Measurements from ENCODE around the gene LRRC74A. TPM values are rescaled to one million over a fixed set of nuclear protein-coding genes. Genes with fewer than 3 reads are reported as not detected.

LRRC74A gene
- total and polyA plus RNA-seq, 8 donors: 0.10 to 0.40 (median 0.34) TPM; not detected in 2

DNA sequence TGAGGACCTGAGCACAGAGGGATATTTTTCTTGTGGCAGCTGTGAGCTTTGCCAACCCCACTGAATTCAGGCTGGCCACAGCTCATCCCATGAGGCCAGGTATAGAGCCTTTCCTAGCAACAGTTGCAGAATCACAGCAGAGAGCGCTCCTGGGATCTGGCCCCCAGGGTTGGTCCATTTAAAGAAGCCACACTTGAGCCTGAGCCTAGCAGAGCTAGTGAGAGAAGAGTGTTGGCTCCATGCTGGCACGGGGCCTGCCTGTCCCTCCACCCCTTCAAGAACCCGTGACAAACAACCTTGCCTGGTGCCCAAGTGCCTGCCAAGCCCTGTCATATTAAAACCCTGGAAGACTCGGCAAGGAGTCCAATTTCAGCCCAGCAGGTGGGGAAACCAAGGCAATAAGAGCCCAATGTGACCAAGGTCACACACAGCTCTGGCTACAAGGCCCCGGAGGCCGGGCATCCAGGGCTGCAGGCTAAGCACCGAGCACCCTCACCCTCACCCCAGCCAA lies 91.6 kb downstream of the LRRC74A start:
- H3K36me3 ChIP-seq: no peaks in the 10 kb centered on the region
- H3K9me3 ChIP-seq: no peaks in the 10 kb centered on the region
- peak; percentile 10 for ATAC-seq
- peak overlapping the region; percentile 90 to 93 for H3K27ac ChIP-seq
- no peak overlapping the region for H3K4me3 ChIP-seq
- no peaks in the 10 kb centered on the region for H3K27me3 ChIP-seq
- peak in 2 of 4 donors; percentile 69 to 88 for DNase-seq
- TF ChIP-seq, protein P1, sequence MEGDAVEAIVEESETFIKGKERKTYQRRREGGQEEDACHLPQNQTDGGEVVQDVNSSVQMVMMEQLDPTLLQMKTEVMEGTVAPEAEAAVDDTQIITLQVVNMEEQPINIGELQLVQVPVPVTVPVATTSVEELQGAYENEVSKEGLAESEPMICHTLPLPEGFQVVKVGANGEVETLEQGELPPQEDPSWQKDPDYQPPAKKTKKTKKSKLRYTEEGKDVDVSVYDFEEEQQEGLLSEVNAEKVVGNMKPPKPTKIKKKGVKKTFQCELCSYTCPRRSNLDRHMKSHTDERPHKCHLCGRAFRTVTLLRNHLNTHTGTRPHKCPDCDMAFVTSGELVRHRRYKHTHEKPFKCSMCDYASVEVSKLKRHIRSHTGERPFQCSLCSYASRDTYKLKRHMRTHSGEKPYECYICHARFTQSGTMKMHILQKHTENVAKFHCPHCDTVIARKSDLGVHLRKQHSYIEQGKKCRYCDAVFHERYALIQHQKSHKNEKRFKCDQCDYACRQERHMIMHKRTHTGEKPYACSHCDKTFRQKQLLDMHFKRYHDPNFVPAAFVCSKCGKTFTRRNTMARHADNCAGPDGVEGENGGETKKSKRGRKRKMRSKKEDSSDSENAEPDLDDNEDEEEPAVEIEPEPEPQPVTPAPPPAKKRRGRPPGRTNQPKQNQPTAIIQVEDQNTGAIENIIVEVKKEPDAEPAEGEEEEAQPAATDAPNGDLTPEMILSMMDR (IDR thresholded peaks at IDR 0.05): no peak
- H3K4me1 ChIP-seq: peaks cover 45 to 84% of the 10 kb centered on the region in 2 donors
- intact Hi-C loops (cut with DNase I): loop anchor here (5.0 to 10.0 kb wide), 3 partner anchors 40 to 135 kb away; no protein-coding TSS in a partner anchor

DNA sequence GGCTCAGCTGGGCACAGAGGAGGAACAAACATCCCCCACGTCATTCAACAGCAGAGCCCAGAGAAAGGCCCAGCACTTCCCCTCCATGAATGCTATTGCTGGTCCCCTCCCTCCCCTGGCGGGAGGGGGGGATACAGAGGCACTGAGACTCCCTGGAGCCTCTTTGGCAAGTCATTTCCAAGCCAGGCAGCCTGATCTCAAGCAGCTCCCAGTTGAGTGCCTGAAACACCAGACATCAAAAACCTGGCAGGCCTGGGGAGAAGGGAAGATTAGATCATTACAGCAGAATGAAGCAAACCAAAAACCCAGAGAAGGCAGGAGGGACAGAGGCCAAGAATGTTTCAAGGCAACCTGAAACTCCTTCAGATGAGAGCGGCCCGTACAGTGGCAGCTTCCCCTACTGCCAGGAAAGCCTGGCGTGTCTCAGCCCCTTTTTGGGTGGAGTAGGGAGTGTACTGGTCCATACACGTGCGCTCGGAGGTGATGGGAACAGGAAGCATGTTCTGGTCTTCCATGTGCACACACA lies 92.1 kb downstream of the LRRC74A start:
- peak overlapping the region; percentile 90 to 93 for H3K27ac ChIP-seq
- H3K27me3 ChIP-seq: no peaks in the 10 kb centered on the region
- DNase-seq (peak in 2 of 4 donors; percentile 78 to 80), ATAC-seq (peak; percentile 36)
- no peaks in the 10 kb centered on the region for H3K36me3 ChIP-seq
- no peaks in the 10 kb centered on the region for H3K9me3 ChIP-seq
- peaks cover 42 to 81% of the 10 kb centered on the region in 2 donors for H3K4me1 ChIP-seq
- no peak overlapping the region for H3K4me3 ChIP-seq
- intact Hi-C loops (cut with DNase I): loop anchor here (5.0 to 10.0 kb wide), 3 partner anchors 39 to 134 kb away; no protein-coding TSS in a partner anchor
- TF ChIP-seq, protein P1 (IDR thresholded peaks at IDR 0.05): no peak

DNA sequence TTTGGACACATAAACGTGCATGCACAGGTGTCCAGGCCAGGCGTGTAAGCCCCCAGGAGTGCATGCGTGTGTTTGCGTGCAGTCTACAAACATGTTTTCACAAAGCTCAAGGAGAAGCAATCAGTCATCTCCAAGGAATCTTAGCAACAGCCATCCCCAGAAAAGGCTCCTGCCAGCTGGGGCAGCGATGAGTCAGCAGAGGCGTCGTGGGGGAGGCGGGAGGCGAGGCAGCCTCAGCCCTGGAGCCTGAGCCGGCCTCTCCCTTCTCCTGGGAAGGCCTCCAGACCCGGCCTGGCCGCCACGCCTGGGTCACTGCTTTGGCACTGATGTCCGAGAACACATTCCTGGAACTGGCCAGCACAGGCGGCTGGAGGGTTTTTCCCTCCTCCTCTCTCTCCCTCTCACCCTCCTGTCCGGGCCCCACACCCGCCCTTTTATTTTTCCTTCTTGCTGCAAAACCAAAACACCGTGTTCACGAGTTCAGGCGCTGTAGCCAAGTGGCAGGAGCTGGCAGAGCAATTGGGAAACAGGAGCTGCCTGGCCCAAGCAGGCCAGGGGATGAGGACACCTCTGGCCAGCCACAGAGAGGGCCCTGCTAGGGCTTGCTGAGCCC lies 92.7 kb downstream of the LRRC74A start:
- no peak overlapping the region for H3K4me3 ChIP-seq
- TF ChIP-seq, protein P1 (IDR thresholded peaks at IDR 0.05): peak in 1 of 2 donors; percentile 13
- intact Hi-C loops (cut with DNase I): loop anchor here (5.0 to 10.0 kb wide), 3 partner anchors 38 to 133 kb away; no protein-coding TSS in a partner anchor
- peak overlapping the region; percentile 90 to 93 for H3K27ac ChIP-seq
- no peaks in the 10 kb centered on the region for H3K36me3 ChIP-seq
- H3K4me1 ChIP-seq: peaks cover 37 to 76% of the 10 kb centered on the region in 2 donors
- ATAC-seq (peak; percentile 88), DNase-seq (peak; percentile 91 to 96 (median 95))
- H3K27me3 ChIP-seq: no peaks in the 10 kb centered on the region
- H3K9me3 ChIP-seq: no peaks in the 10 kb centered on the region

Other genes with a start within 250 kb of the LRRC74A start
- gene VASH1, start 64.9 kb upstream of the LRRC74A start, total RNA-seq: 10 to 100 TPM; 26.5 to 29.3 TPM
- gene VASH1, start 64.9 kb upstream of the LRRC74A start, polyA plus RNA-seq (ENCODE audit: insufficient read length in 6 of 6): 10 to 100 TPM; 38.9 to 71.3 (median 55.3) TPM
- gene ANGEL1, start 13.5 kb upstream of the LRRC74A start, total RNA-seq: 10 to 100 TPM; 18.9 to 21.3 TPM
- 10 to 100 TPM; 34.2 to 46.6 (median 42.2) TPM for gene ANGEL1, start 13.5 kb upstream of the LRRC74A start, polyA plus RNA-seq (ENCODE audit: insufficient read length in 6 of 6)
- gene IRF2BPL, start 202.3 kb downstream of the LRRC74A start, total RNA-seq: 10 to 100 TPM; 45.9 to 46.3 TPM
- gene IRF2BPL, start 202.3 kb downstream of the LRRC74A start, polyA plus RNA-seq (ENCODE audit: insufficient read length in 6 of 6): 10 to 100 TPM; 22.8 to 50.0 (median 41.8) TPM